Esophagus muscularis mucosa (tissue), 4 donors: ENCODE results near the gene GPRIN3. TPM values are rescaled to one million over a fixed set of nuclear protein-coding genes. Genes with fewer than 3 reads are reported as not detected.

Experiments used
- DNase-seq: peaks from one replicate; pipeline ENCODE4 v3.0.0-alpha.2; 2017; ENCODE audit errors: extremely low spot score
- H3K27ac ChIP-seq, 4 donors: fragments of 200-600 bp; sonication (generic); replicated peaks in 1 of 4; 1 replicate in 3 of 4; 2 replicates in 1 of 4; pipeline ENCODE4 v1.5.1; 2016 to 2019; ENCODE audit warnings: mild to moderate bottlenecking in 1 of 4
- H3K27me3 ChIP-seq, 4 donors: fragments of 200-600 bp; sonication (generic); one replicate each; pipeline versions ENCODE4 v1.5.1 to v1.6.0; 2016 to 2019
- H3K36me3 ChIP-seq, 4 donors: fragments of 200-600 bp; sonication (generic); one replicate each; pipeline ENCODE4 v1.5.1; 2016 to 2019
- H3K4me1 ChIP-seq, 4 donors: fragments of 200-600 bp; sonication (generic); one replicate each; pipeline ENCODE4 v1.5.1; 2016 to 2019
- H3K4me3 ChIP-seq, 4 donors: fragments of 200-600 bp; sonication (generic); 1 replicate in 2 of 4; 2 replicates in 2 of 4; pipeline ENCODE4 v1.5.1; 2016 to 2019; ENCODE audit warnings: mild to moderate bottlenecking in 4 of 4, moderate library complexity in 1 of 4
- H3K9me3 ChIP-seq, 4 donors: fragments of 200-600 bp; sonication (generic); 1 replicate in 3 of 4; 2 replicates in 1 of 4; pipeline ENCODE4 v1.5.1; 2016 to 2019
- CTCF ChIP-seq, 3 experiments: fragments of 200-600 bp in 2 of 3; fragments of 450-650 bp in 1 of 3; sonication (generic) in 2 of 3; IDR thresholded peaks; one replicate each; pipeline ENCODE4 v1.5.1; 2017 to 2019; ENCODE audit warnings: antibody characterized with exemption in 3 of 3, mild to moderate bottlenecking in 2 of 3, moderate library complexity in 1 of 3
- EP300 ChIP-seq: sonication (generic); formaldehyde crosslinking; IDR thresholded peaks from one replicate; pipeline ENCODE4 v1.6.1; 2017; ENCODE audit warnings: antibody characterized with exemption
- POLR2A ChIP-seq: fragments of 450-650 bp; IDR thresholded peaks from one replicate; pipeline ENCODE4 v1.6.1; 2017; ENCODE audit warnings: antibody characterized with exemption, moderate library complexity, mild to moderate bottlenecking, low read depth
- POLR2AphosphoS5 ChIP-seq, 2 donors: sonication (generic); formaldehyde crosslinking; IDR thresholded peaks; one replicate each; pipeline ENCODE4 v1.6.1; 2017; ENCODE audit warnings: antibody characterized with exemption in 2 of 2
- WGBS: methylation state at CpG from one replicate; pipeline ENCODE4 v1.1.5; 2018; 5-methylcytosine and 5-hydroxymethylcytosine counted together
- intact Hi-C: fragments of 100-400 bp; cut with DNase I; formaldehyde crosslinking; loops from one replicate; pipeline ENCODE4 v1.15.1; 2023
- total RNA-seq, 4 donors: library from RNA; depleted of rRNA; stranded (reverse); fragments of >200 nt; gene quantifications; one replicate each; pipeline versions ENCODE4 v1.1.0 to v1.2.1, GENCODE V29; 2016

GPRIN3 gene
- total RNA-seq, 4 donors from 2014 or later = 2.5 to 3.6 (median 2.8) TPM

DNA sequence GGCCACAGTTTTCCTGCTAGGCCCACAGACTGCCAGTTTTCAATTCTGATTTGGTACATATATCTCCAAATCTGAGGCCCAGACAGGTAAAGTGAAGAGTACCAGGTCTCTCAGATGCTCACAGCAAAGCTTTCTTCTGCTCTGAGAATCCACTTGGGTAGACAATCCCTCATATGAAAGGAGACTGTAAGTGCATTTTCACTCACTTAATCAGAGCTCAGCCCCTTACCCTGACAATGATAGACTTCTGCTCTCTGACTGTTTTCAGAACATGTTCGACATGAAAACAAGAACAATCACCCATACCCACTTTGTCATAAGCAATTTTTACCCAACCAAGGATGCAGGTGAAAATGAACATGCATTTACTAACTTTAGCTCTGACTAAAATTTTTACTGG is 7.1 kb downstream of the GPRIN3 start:
- intact Hi-C loops = no loop called here

GRCh38 chr4:89300060-89300459 is 7.5 kb downstream of the GPRIN3 start:
- H3K9me3 ChIP-seq = no peaks in the 10 kb centered on the region
- no peak overlapping the region for H3K4me3 ChIP-seq
- no peaks in the 10 kb centered on the region for H3K36me3 ChIP-seq
- no peak for TF ChIP-seq POLR2AphosphoS5 (IDR thresholded peaks at IDR 0.05)
- H3K27ac ChIP-seq = peak overlapping the region in 1 of 4 donors; percentile 26
- DNase-seq = no peak
- H3K4me1 ChIP-seq = peaks cover 16 to 35% (median 17%) of the 10 kb centered on the region in 4 donors
- WGBS = 88% methylated on average over 2 of the region's 2 CpGs
- intact Hi-C loops = no loop called here
- no peaks in the 10 kb centered on the region for H3K27me3 ChIP-seq

More for the DNA sequence above, 7.1 kb downstream of the GPRIN3 start:
- Histone ChIP-seq H3K27ac (peak overlapping the region in 1 of 4 donors; percentile 26), H3K4me1 (peaks cover 13 to 35% (median 15%) of the 10 kb centered on the region in 4 donors), H3K36me3 (no peaks in the 10 kb centered on the region), H3K27me3 (no peaks in the 10 kb centered on the region), H3K9me3 (no peaks in the 10 kb centered on the region), H3K4me3 (no peak overlapping the region)
- no peak for DNase-seq
- TF ChIP-seq POLR2A (no peak), EP300 (no peak), CTCF (IDR thresholded peaks at IDR 0.05) (no peak), POLR2AphosphoS5 (IDR thresholded peaks at IDR 0.05) (no peak)
- WGBS = 88% methylated on average over 1 of the region's 1 CpG

DNA sequence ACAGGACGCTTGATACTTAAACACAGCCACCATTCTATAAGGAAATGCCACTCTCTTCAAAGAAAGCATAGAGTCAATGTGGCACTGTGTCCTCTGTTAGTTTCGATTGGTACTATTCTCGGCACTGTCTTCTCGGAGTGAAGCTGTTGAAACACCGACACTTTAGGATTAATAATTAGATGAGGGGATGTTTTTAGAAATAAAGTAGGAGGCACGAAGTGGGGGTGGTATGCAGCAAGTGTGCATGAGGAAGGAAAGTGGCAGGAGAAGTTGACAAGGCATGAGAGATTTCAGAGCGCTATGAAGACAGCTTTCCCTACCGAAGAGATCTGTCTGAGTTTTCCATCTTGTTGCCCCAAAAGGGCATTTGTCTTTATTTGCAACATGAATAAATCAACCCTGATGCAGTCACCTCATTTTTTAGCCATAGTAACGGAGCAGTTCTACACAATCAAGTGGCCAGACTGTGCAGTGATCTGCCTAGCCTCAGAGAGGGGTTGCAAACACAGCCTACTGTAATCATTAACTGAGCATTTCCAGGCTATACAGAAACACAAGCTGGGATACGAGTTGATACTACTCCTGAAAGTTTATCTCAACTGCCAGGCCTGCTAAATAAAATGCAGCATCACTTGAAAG is 8.3 kb downstream of the GPRIN3 start:
- no peaks in the 10 kb centered on the region for H3K27me3 ChIP-seq
- peak overlapping the region; percentile 29 to 64 (median 45) for H3K27ac ChIP-seq
- no peaks in the 10 kb centered on the region for H3K9me3 ChIP-seq
- intact Hi-C loops = no loop called here
- H3K4me1 ChIP-seq = peaks cover 19 to 38% (median 21%) of the 10 kb centered on the region in 4 donors
- no peak for DNase-seq
- WGBS = 28% methylated on average over 10 of the region's 10 CpGs
- TF ChIP-seq CTCF (IDR thresholded peaks at IDR 0.05) (no peak), EP300 (no peak), POLR2AphosphoS5 (IDR thresholded peaks at IDR 0.05) (no peak), POLR2A (no peak)
- H3K36me3 ChIP-seq = no peaks in the 10 kb centered on the region
- peak overlapping the region; percentile 32 to 47 (median 39) for H3K4me3 ChIP-seq

- DNase-seq = no peak
- Histone ChIP-seq H3K27me3 (no peaks in the 10 kb centered on the region), H3K27ac (peak overlapping the region; percentile 29 to 64 (median 45)), H3K9me3 (no peaks in the 10 kb centered on the region), H3K36me3 (no peaks in the 10 kb centered on the region), H3K4me1 (peaks cover 17 to 42% (median 21%) of the 10 kb centered on the region in 4 donors), H3K4me3 (peak overlapping the region; percentile 32 to 47 (median 39))
- TF ChIP-seq EP300 (no peak), POLR2A (no peak), POLR2AphosphoS5 (IDR thresholded peaks at IDR 0.05) (no peak), CTCF (IDR thresholded peaks at IDR 0.05) (no peak)
- intact Hi-C loops = no loop called here
- WGBS = 19% methylated on average over 2 of the region's 2 CpGs
Observed at GRCh38 chr4:89298788-89299152, 8.8 kb downstream of the GPRIN3 start.

DNA sequence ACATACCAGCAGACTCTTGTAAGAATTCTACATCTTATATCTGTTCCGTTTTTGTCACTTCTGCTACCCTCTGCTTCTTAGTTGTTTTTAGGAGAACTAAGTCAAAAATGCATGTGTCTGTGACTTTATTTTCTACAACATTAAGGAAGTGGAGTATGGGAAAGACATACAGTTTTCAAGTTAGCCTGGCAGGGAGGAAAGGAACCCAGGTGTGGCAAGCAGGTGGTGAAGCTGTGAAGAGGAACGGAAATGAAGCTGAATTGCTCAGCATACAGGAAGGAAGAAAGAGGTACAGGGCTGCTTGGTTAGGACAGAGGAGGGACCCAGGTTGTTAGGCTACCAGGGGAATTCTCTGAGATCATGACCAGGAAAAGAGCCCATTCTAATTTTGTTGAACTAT is 9.4 kb downstream of the GPRIN3 start:
- Histone ChIP-seq H3K27ac (peak overlapping the region in 3 of 4 donors; percentile 29 to 64 (median 50)), H3K36me3 (no peaks in the 10 kb centered on the region), H3K27me3 (no peaks in the 10 kb centered on the region), H3K4me1 (peaks cover 18 to 46% (median 22%) of the 10 kb centered on the region in 4 donors), H3K4me3 (no peak overlapping the region), H3K9me3 (no peaks in the 10 kb centered on the region)
- intact Hi-C loops = no loop called here
- 66% methylated on average over 2 of the region's 2 CpGs for WGBS
- DNase-seq = no peak
- TF ChIP-seq CTCF (IDR thresholded peaks at IDR 0.05) (no peak), POLR2AphosphoS5 (IDR thresholded peaks at IDR 0.05) (no peak), POLR2A (no peak), EP300 (no peak)
